PC-9 (cell line): Measurements from ENCODE around the gene HOXD11.

Experiments used
- CTCF ChIP-seq: fragments of 200-600 bp; sonication (generic); conservative IDR thresholded peaks from 2 replicates; pipeline ENCODE4 v1.6.1; 2017; ENCODE audit warnings: mixed run types, antibody characterized with exemption, mild to moderate bottlenecking, moderate library complexity
- EZH2 ChIP-seq: fragments of 200-600 bp; sonication (generic); IDR thresholded peaks from 2 replicates; pipeline ENCODE4 v1.8.0; 2017; ENCODE audit warnings: antibody characterized with exemption, low read depth

- TF ChIP-seq CTCF: no peak
- no peak for TF ChIP-seq EZH2
Observed at GRCh38 chr2:176080540-176081375, 26.3 kb upstream of the HOXD11 start.
